Adrenal gland (tissue), 12 donors: ENCODE data around the gene PABPC1L. TPM values are rescaled to one million over a fixed set of nuclear protein-coding genes. Genes with fewer than 3 reads are reported as not detected.

ENCODE experiments used
- DNase-seq, 7 donors: peaks; one replicate each; pipeline ENCODE4 v3.0.0-alpha.2; 2019 to 2020
- H3K27ac ChIP-seq, 5 donors: fragments of 200-600 bp; sonication (generic) in 4 of 5; 1 replicate in 3 of 5; 2 replicates in 2 of 5; pipeline versions ENCODE4 v1.5.1 to v1.8.0; 2016 to 2020; ENCODE audit warnings: mild to moderate bottlenecking in 1 of 5
- H3K27me3 ChIP-seq: fragments of 200-600 bp; 2 replicates; pipeline ENCODE4 v1.8.0; 2021
- H3K36me3 ChIP-seq, 2 donors: fragments of 200-600 bp; replicated peaks in 1 of 2; 1 replicate in 1 of 2; 2 replicates in 1 of 2; pipeline versions ENCODE4 v1.5.1 to v1.8.0; 2018 to 2022
- H3K4me1 ChIP-seq, 2 donors: fragments of 200-600 bp; replicated peaks in 1 of 2; 1 replicate in 1 of 2; 2 replicates in 1 of 2; pipeline versions ENCODE4 v1.5.1 to v1.8.0; 2018 to 2021
- H3K4me3 ChIP-seq, 4 donors: fragments of 200-600 bp; sonication (generic) in 3 of 4; one replicate each; pipeline ENCODE4 v1.5.1; 2016 to 2018
- H3K9me3 ChIP-seq, 3 donors: fragments of 200-600 bp; sonication (generic) in 1 of 3; replicated peaks in 1 of 3; 1 replicate in 2 of 3; 2 replicates in 1 of 3; pipeline versions ENCODE4 v1.5.1 to v1.8.0; 2016 to 2021
- CTCF ChIP-seq, 6 experiments: fragments of 450-650 bp in 4 of 6; fragments of 200-600 bp in 2 of 6; sonication (generic) in 1 of 6; IDR thresholded peaks; 1 replicate in 5 of 6; 2 replicates in 1 of 6; pipeline versions ENCODE4 v1.5.1 to v1.8.0; 2016 to 2021; ENCODE audit warnings: antibody characterized with exemption in 6 of 6, mild to moderate bottlenecking in 2 of 6, moderate library complexity in 1 of 6
- POLR2A ChIP-seq, 2 donors: fragments of 450-650 bp; IDR thresholded peaks; one replicate each; pipeline ENCODE4 v1.6.1; 2017; ENCODE audit warnings: antibody characterized with exemption in 2 of 2, mild to moderate bottlenecking in 2 of 2, moderate library complexity in 1 of 2
- WGBS, 4 donors: extraction: QIAGEN DNeasy Blood & Tissue Kit in 2 of 4; methylation state at CpG; one replicate each; pipeline versions ENCODE4 v1.1.5 to v1.1.7; 2013 to 2017; 5-methylcytosine and 5-hydroxymethylcytosine counted together
- intact Hi-C, 2 donors: fragments of 100-400 bp; cut with DNase I; formaldehyde crosslinking; loops; one replicate each; pipeline versions ENCODE4 v1.14.1 to v1.15.0; 2022 to 2023
- polyA plus RNA-seq, 3 donors: library from polyadenylated mRNA; stranded (reverse); fragments of 200-250 nt in 2 of 3; fragments of 350-450 nt in 1 of 3; fragmentation: Illumina TruSeq in 1 of 3; extraction: RNeasy Lipid Tissue Mini Kit (QIAGEN cat#74804) in 1 of 3; gene quantifications; one replicate each; pipeline ENCODE4 v1.2.3, GENCODE V29; 2013 to 2014
- total RNA-seq, 9 donors: library from RNA; depleted of rRNA in 4 of 9; stranded (reverse); fragments of >200 nt in 4 of 9; fragments of 120-200 nt in 1 of 9; fragmentation: NEBNext Ultra II Directional in 1 of 9; extraction: Animal tissue kit (Norgen Biotek cat#: 25700) in 1 of 9; gene quantifications; one replicate each; pipeline versions ENCODE4 v1.1.0 to v1.2.4, GENCODE V29; 2013 to 2023
- donor health status: healthy with polysubstance abuse.
- donor health status: Bipolar disorder and iron deficiency.
- donor health status: DM: yes; HTN: yes; CAD: no.
- donor health status: DM: no; HTN: no; CAD: no.
- donor health status: DM: no; HTN: no; CAD: no.
- donor health status: DM: yes; HTN: yes; CAD: no.

The PABPC1L gene
- total and polyA plus RNA-seq, 12 donors: 2.8 to 90.3 (median 13.1) TPM

GRCh38 chr20:44904377-44904776 is 5.5 kb upstream of the PABPC1L start:
- 86 to 94% (median 92%) methylated on average over 5 of the region's 5 CpGs for WGBS, 4 donors
- Histone ChIP-seq H3K4me1 (peaks cover 0 to 25% of the 10 kb centered on the region in 2 donors), H3K27ac (no peak overlapping the region), H3K27me3 (no peaks in the 10 kb centered on the region), H3K36me3 (peaks cover 0 to 70% of the 10 kb centered on the region in 2 donors), H3K4me3 (no peak overlapping the region), H3K9me3 (no peaks in the 10 kb centered on the region)
- intact Hi-C loops: no loop called here
- TF ChIP-seq POLR2A (IDR thresholded peaks at IDR 0.05) (no peak), CTCF (IDR thresholded peaks at IDR 0.05) (no peak)
- no peak for DNase-seq

GRCh38 chr20:44908987-44909871 is 631 bp upstream of the PABPC1L start:
- TF ChIP-seq CTCF (IDR thresholded peaks at IDR 0.05) (no peak), POLR2A (IDR thresholded peaks at IDR 0.05) (no peak)
- no peaks in the 10 kb centered on the region for H3K27me3 ChIP-seq
- H3K4me3 ChIP-seq: peak overlapping the region in 2 of 4 donors; percentile 61 to 81
- H3K9me3 ChIP-seq: no peaks in the 10 kb centered on the region
- peaks cover 5 to 13% of the 10 kb centered on the region in 2 donors for H3K4me1 ChIP-seq
- no peak for DNase-seq
- no peak overlapping the region for H3K27ac ChIP-seq
- H3K36me3 ChIP-seq: peaks cover 0 to 41% of the 10 kb centered on the region in 2 donors
- 26 to 34% (median 27%) methylated on average over 14 of the region's 14 CpGs for WGBS, 4 donors
- intact Hi-C loops: no loop called here

- Histone ChIP-seq H3K9me3 (no peaks in the 10 kb centered on the region), H3K4me1 (peaks cover 5 to 13% of the 10 kb centered on the region in 2 donors), H3K4me3 (peak overlapping the region in 1 of 4 donors; percentile 61), H3K36me3 (peaks cover 0 to 25% of the 10 kb centered on the region in 2 donors), H3K27me3 (no peaks in the 10 kb centered on the region), H3K27ac (no peak overlapping the region)
- TF ChIP-seq POLR2A (IDR thresholded peaks at IDR 0.05) (no peak), CTCF (IDR thresholded peaks at IDR 0.05) (no peak)
- 74 to 79% (median 75%) methylated on average over 13 to 17 of the region's 17 CpGs for WGBS, 4 donors
- intact Hi-C loops: no loop called here
- DNase-seq: no peak
Measured at GRCh38 chr20:44910690-44911262, 916 bp downstream of the PABPC1L start.

GRCh38 chr20:44911264-44911921 is 1.5 kb downstream of the PABPC1L start:
- Histone ChIP-seq H3K4me1 (peaks cover 5 to 13% of the 10 kb centered on the region in 2 donors), H3K36me3 (peaks cover 0 to 19% of the 10 kb centered on the region in 2 donors), H3K9me3 (no peaks in the 10 kb centered on the region), H3K27me3 (no peaks in the 10 kb centered on the region), H3K4me3 (no peak overlapping the region), H3K27ac (no peak overlapping the region)
- 64 to 69% (median 68%) methylated on average over 21 of the region's 21 CpGs for WGBS, 4 donors
- TF ChIP-seq CTCF (IDR thresholded peaks at IDR 0.05) (peak in 5 of 6 experiments; percentile 15 to 47 (median 39)), POLR2A (IDR thresholded peaks at IDR 0.05) (no peak)
- intact Hi-C loops: no loop called here
- DNase-seq: peak; percentile 38 to 80 (median 63)
